OCI-M2 (cell line): Measurements from ENCODE around the gene NELL2.

ENCODE experiments used
- DNase-seq: peaks from one replicate; lab custom pipeline; 2025; ENCODE audit not compliant: unreplicated experiment; lab: John Stamatoyannopoulos, UW

The NELL2 gene

GRCh38 chr12:44546060-44546459, 330.1 kb downstream of the NELL2 start:
- DNase-seq = no peak

GRCh38 chr12:44544018-44544417, 332.1 kb downstream of the NELL2 start:
- DNase-seq = no peak

GRCh38 chr12:44542716-44543115, 333.4 kb downstream of the NELL2 start:
- no peak for DNase-seq

GRCh38 chr12:44537354-44537753, 338.8 kb downstream of the NELL2 start:
- DNase-seq = no peak

- no peak for DNase-seq
Measured at GRCh38 chr12:44532940-44533339, 343.2 kb downstream of the NELL2 start.

GRCh38 chr12:44531320-44531971, 344.7 kb downstream of the NELL2 start:
- no peak for DNase-seq

GRCh38 chr12:44526655-44527182, 349.4 kb downstream of the NELL2 start:
- no peak for DNase-seq

GRCh38 chr12:44525806-44526654, 350.1 kb downstream of the NELL2 start:
- DNase-seq = no peak

- DNase-seq = no peak
Measured at GRCh38 chr12:44523828-44524227, 352.3 kb downstream of the NELL2 start.

- no peak for DNase-seq
Measured at GRCh38 chr12:44521702-44522101, 354.4 kb downstream of the NELL2 start.

GRCh38 chr12:44519931-44520330, 356.2 kb downstream of the NELL2 start:
- no peak for DNase-seq

- DNase-seq = no peak
Measured at GRCh38 chr12:44511289-44511688, 364.8 kb downstream of the NELL2 start.

- no peak for DNase-seq
Measured at GRCh38 chr12:44510510-44510909, 365.6 kb downstream of the NELL2 start.

- no peak for DNase-seq
Measured at GRCh38 chr12:44510076-44510475, 366.0 kb downstream of the NELL2 start.

GRCh38 chr12:44509471-44509870, 366.6 kb downstream of the NELL2 start:
- DNase-seq = no peak

- DNase-seq = no peak
Measured at GRCh38 chr12:44507461-44507860, 368.7 kb downstream of the NELL2 start.

- DNase-seq = no peak
Measured at GRCh38 chr12:44504799-44505198, 371.3 kb downstream of the NELL2 start.

- no peak for DNase-seq
Measured at GRCh38 chr12:44503329-44503728, 372.8 kb downstream of the NELL2 start.

GRCh38 chr12:44502681-44503080, 373.4 kb downstream of the NELL2 start:
- no peak for DNase-seq

GRCh38 chr12:44500423-44500822, 375.7 kb downstream of the NELL2 start:
- DNase-seq = no peak

- DNase-seq = no peak
Measured at GRCh38 chr12:44497044-44497443, 379.1 kb downstream of the NELL2 start.

- DNase-seq = no peak
Measured at GRCh38 chr12:44490181-44490580, 385.9 kb downstream of the NELL2 start.
